SK-N-DZ (cell line): ENCODE measurements around the gene BMP6.

Experiments
- DNase-seq: peaks from one replicate; pipeline ENCODE4 v3.0.0-alpha.2; 2015; ENCODE audit warnings: low spot score

BMP6 gene

GRCh38 chr6:7747016-7747415 lies 21.1 kb downstream of the BMP6 start:
- no peak for DNase-seq

GRCh38 chr6:7747433-7747832 lies 21.5 kb downstream of the BMP6 start:
- no peak for DNase-seq

GRCh38 chr6:7747901-7748504 lies 22.1 kb downstream of the BMP6 start:
- DNase-seq: no peak

- DNase-seq: no peak
These were observed 23.6 kb downstream of the BMP6 start for GRCh38 chr6:7749478-7749877.

GRCh38 chr6:7750197-7750596 lies 24.3 kb downstream of the BMP6 start:
- no peak for DNase-seq

- DNase-seq: no peak
These were observed 32.6 kb downstream of the BMP6 start for GRCh38 chr6:7758456-7758855.

- no peak for DNase-seq
These were observed 33.4 kb downstream of the BMP6 start for GRCh38 chr6:7759320-7759719.

GRCh38 chr6:7761051-7761450 lies 35.2 kb downstream of the BMP6 start:
- DNase-seq: no peak

GRCh38 chr6:7762760-7763159 lies 36.9 kb downstream of the BMP6 start:
- no peak for DNase-seq

GRCh38 chr6:7763881-7764280 lies 38.0 kb downstream of the BMP6 start:
- DNase-seq: no peak

- no peak for DNase-seq
These were observed 39.9 kb downstream of the BMP6 start for GRCh38 chr6:7765575-7766325.

GRCh38 chr6:7769702-7770101 lies 43.8 kb downstream of the BMP6 start:
- no peak for DNase-seq

GRCh38 chr6:7770111-7770510 lies 44.2 kb downstream of the BMP6 start:
- DNase-seq: no peak

- no peak for DNase-seq
These were observed 44.7 kb downstream of the BMP6 start for GRCh38 chr6:7770601-7771000.

- no peak for DNase-seq
These were observed 47.4 kb downstream of the BMP6 start for GRCh38 chr6:7773322-7773721.

GRCh38 chr6:7773914-7774313 lies 48.0 kb downstream of the BMP6 start:
- DNase-seq: no peak

GRCh38 chr6:7776509-7776908 lies 50.6 kb downstream of the BMP6 start:
- no peak for DNase-seq

GRCh38 chr6:7777074-7777473 lies 51.2 kb downstream of the BMP6 start:
- DNase-seq: no peak

GRCh38 chr6:7781240-7781639 lies 55.3 kb downstream of the BMP6 start:
- DNase-seq: no peak

- DNase-seq: no peak
These were observed 58.3 kb downstream of the BMP6 start for GRCh38 chr6:7784248-7784647.

- DNase-seq: no peak
These were observed 58.8 kb downstream of the BMP6 start for GRCh38 chr6:7784706-7785105.

- no peak for DNase-seq
These were observed 59.5 kb downstream of the BMP6 start for GRCh38 chr6:7785243-7786035.

GRCh38 chr6:7786214-7786661 lies 60.3 kb downstream of the BMP6 start:
- DNase-seq: no peak
